Measurements from ENCODE around the gene TTC28.

DNA sequence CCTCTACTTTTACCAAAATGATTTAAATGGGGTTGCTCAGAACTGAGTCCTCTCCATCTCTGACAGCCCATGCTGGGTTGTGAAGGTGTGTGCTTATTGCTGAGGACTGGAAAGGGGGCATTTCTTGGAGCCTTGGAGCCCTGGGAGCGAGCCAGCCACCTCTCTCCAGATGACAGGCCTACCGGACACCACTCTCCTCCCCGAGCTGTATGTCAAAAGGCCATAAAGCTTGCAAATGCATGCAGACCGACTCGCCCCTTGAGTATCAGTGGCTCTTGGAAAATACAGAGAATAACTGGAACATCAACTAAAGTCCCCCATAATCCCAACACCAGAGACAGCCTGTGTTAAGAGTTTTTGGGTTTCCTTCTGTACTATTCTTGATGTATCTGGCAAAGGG lies 692.7 kb downstream of the TTC28 start:
- TF ChIP-seq CTCF (IDR thresholded peaks at IDR 0.05; ENCODE audit: extremely low read depth in 1 of 2, insufficient read depth in 1 of 2, low read depth in 1 of 2, low read length in 2 of 2) = no peak
- TF ChIP-seq, protein P1, sequence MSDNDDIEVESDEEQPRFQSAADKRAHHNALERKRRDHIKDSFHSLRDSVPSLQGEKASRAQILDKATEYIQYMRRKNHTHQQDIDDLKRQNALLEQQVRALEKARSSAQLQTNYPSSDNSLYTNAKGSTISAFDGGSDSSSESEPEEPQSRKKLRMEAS (IDR thresholded peaks at IDR 0.05; ENCODE audit: insufficient read depth, insufficient read length) = no peak
- no peak for TF ChIP-seq POLR2AphosphoS5 (IDR thresholded peaks at IDR 0.05; ENCODE audit: insufficient read depth, low read depth, low read length)
- TF ChIP-seq EZH2 (IDR thresholded peaks at IDR 0.05; ENCODE audit: borderline replicate concordance, low read depth, low read length, severe bottlenecking) = no peak
- no peak for TF ChIP-seq POLR2A (IDR thresholded peaks at IDR 0.05; ENCODE audit: low read depth, low read length)
- no peak for TF ChIP-seq MYC (IDR thresholded peaks at IDR 0.05; ENCODE audit: low read depth, low read length)
- TF ChIP-seq JUN (IDR thresholded peaks at IDR 0.05; ENCODE audit: borderline replicate concordance, insufficient read depth, insufficient read length, low read depth) = no peak

Data from endothelial cell of umbilical vein (primary cell).